ENCODE results near the gene HTRA3.

DNA sequence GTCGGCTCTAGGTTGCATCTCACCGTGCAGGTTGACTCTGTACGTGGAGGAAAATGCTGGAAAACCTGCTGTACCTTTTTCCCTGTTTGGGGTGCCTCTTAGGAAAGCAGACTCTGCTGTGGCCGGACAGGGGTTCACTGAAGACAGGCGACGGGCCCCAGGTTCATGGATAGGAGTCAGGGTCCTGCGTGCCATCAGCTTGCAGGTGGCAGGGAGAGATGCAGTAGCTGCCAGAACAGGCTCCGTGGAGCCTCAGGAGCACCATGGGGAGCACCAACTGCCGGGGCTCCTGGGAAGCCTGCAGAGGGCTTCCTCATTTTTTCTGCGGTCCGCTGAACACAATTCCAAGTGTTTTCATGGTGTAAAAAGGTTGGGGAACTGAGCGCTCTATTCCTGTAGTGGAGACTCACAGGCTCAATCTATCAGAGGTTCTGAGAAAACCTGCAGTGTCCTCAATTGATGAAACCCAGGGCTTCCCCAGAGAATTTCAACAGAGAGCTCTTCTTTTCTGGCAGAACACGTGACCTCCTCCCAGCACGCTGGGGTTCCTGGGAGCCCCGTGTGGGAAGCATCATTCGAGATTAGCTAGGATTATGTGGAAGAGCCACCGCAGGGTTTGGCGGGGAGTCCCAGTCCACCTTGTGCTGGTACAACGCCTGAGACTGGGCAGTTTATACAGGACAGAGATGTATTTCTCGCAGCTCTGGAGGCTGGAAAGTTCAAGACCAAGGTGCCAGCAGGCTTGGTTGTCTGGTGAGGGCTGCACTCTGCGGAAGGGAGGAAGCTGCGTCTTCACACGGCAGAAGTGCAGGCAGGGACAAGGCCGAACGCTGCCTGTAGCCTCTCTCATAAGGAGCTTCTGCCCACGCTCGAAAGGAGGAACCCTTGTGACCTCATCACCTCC, 1.6 kb downstream of the HTRA3 start:
- TF ChIP-seq, protein P1, sequence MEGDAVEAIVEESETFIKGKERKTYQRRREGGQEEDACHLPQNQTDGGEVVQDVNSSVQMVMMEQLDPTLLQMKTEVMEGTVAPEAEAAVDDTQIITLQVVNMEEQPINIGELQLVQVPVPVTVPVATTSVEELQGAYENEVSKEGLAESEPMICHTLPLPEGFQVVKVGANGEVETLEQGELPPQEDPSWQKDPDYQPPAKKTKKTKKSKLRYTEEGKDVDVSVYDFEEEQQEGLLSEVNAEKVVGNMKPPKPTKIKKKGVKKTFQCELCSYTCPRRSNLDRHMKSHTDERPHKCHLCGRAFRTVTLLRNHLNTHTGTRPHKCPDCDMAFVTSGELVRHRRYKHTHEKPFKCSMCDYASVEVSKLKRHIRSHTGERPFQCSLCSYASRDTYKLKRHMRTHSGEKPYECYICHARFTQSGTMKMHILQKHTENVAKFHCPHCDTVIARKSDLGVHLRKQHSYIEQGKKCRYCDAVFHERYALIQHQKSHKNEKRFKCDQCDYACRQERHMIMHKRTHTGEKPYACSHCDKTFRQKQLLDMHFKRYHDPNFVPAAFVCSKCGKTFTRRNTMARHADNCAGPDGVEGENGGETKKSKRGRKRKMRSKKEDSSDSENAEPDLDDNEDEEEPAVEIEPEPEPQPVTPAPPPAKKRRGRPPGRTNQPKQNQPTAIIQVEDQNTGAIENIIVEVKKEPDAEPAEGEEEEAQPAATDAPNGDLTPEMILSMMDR (conservative IDR thresholded peaks at IDR 0.05; ENCODE audit: low read length): no peak
- TF ChIP-seq EZH2phosphoT487 (IDR thresholded peaks at IDR 0.05; ENCODE audit: borderline replicate concordance, low read depth, low read length): no peak
